HCT116 (cell line): ENCODE measurements around the gene UACA. TPM values are rescaled to one million over a fixed set of nuclear protein-coding genes. Genes with fewer than 3 reads are reported as not detected.
A peak's percentile ranks its signal among the peaks of the same experiment; 100 is the strongest.

Experiments
- ATAC-seq: fragments of 200-7000 bp; cut with Tn5 transposase; 2 replicates; pipeline ENCODE4 v1.9.1; 2020; ENCODE audit warnings: mild to moderate bottlenecking, moderate library complexity
- BruUV-seq: library from RNA; stranded (reverse); fragments of 400-500 nt; replicated peaks from 2 replicates; lab custom pipeline; 2021; lab: Mats Ljungman, UMichigan
- CTCF ChIA-PET: fragments of 300-600 bp; sonication (Branson Sonifier 250); formaldehyde crosslinking; loops from one replicate; lab custom pipeline; 2021; ENCODE audit warnings: antibody characterized with exemption; lab: Charles Lee
- POLR2A ChIA-PET: fragments of 300-600, 350-600 bp; sonication (Branson Sonifier 250); formaldehyde crosslinking; loops from one replicate; lab custom pipeline; 2021; ENCODE audit warnings: antibody characterized with exemption; lab: Charles Lee
- RAD21 ChIA-PET, 2 experiments: fragments of 300-600 bp; sonication (Branson Sonifier 250); formaldehyde crosslinking; loops; one replicate each; lab custom pipeline; 2023; ENCODE audit warnings: low total read pairs in 2 of 2; ENCODE audit not compliant: uncharacterized antibody in 2 of 2, unreplicated experiment in 2 of 2, low non-redundant PET in 1 of 2; lab: Charles Lee
- DNase-seq: peaks from one replicate; pipeline ENCODE4 v3.0.0-alpha.2; 2010; ENCODE audit warnings: low read depth, low spot score
- H2AFZ ChIP-seq: fragments of 200-600 bp; shearing (Covaris generic), sonication (generic); 2 replicates; pipeline ENCODE4 v1.6.1; 2017; ENCODE audit warnings: low read depth, mixed run types, mixed read lengths, antibody characterized with exemption, low read length; ENCODE audit not compliant: poor library complexity, severe bottlenecking
- H3K27ac ChIP-seq: 2 replicates; pipeline ENCODE4 v1.5.1; 2012; ENCODE audit warnings: low read depth, low read length
- H3K27me3 ChIP-seq: fragments of 200-600 bp; sonication (generic); 2 replicates; pipeline ENCODE4 v1.6.1; 2016; ENCODE audit warnings: mixed run types, low read length, mixed read lengths; ENCODE audit not compliant: insufficient read depth
- H3K36me3 ChIP-seq, 2 experiments: fragments of 200-500 bp in 1 of 2; fragments of 200-600 bp in 1 of 2; sonication (Bioruptor generic) in 1 of 2; sonication (generic) in 1 of 2; 2 replicates each; pipeline versions ENCODE4 v1.5.1 to v1.6.1; 2014 to 2016; ENCODE audit warnings: low read length in 2 of 2, inconsistent platforms in 1 of 2, mixed read lengths in 1 of 2, mixed run types in 1 of 2; ENCODE audit not compliant: insufficient read depth in 2 of 2, control insufficient read depth in 1 of 2
- H3K4me1 ChIP-seq, 2 experiments: fragments of 200-600 bp in 1 of 2; sonication (generic) in 1 of 2; 2 replicates each; pipeline versions ENCODE4 v1.5.1 to v1.6.1; 2012 to 2017; ENCODE audit warnings: low read length in 2 of 2, inconsistent platforms in 1 of 2, mild to moderate bottlenecking in 1 of 2, mixed read lengths in 1 of 2, mixed run types in 1 of 2, moderate library complexity in 1 of 2; ENCODE audit not compliant: insufficient read depth in 2 of 2, control insufficient read depth in 1 of 2
- H3K4me2 ChIP-seq: fragments of 200-600 bp; sonication (generic); 2 replicates; pipeline ENCODE4 v1.6.1; 2017; ENCODE audit warnings: mixed run types, low read length, mixed read lengths
- H3K4me3 ChIP-seq, 2 experiments: fragments of 200-600 bp in 1 of 2; sonication (generic) in 1 of 2; replicated peaks in 1 of 2; 2 replicates each; pipeline ENCODE4 v1.5.1; 2011 to 2016; ENCODE audit warnings: low read length in 2 of 2, control low read depth in 1 of 2, low read depth in 1 of 2, mild to moderate bottlenecking in 1 of 2, mixed read lengths in 1 of 2, mixed run types in 1 of 2
- H3K79me2 ChIP-seq: fragments of 200-600 bp; sonication (generic); 2 replicates; pipeline ENCODE4 v1.6.1; 2017; ENCODE audit warnings: mild to moderate bottlenecking, mixed run types, low read length, moderate library complexity, mixed read lengths; ENCODE audit not compliant: insufficient read depth
- H3K9ac ChIP-seq: fragments of 200-600 bp; sonication (generic); 2 replicates; pipeline ENCODE4 v1.6.1; 2016; ENCODE audit warnings: low read length, mixed read lengths
- H3K9me2 ChIP-seq: fragments of 200-600 bp; sonication (generic), shearing (Covaris generic); 2 replicates; pipeline ENCODE4 v1.6.1; 2017; ENCODE audit warnings: mixed run types, mild to moderate bottlenecking, moderate library complexity; ENCODE audit not compliant: insufficient read depth
- H3K9me3 ChIP-seq, 2 experiments: fragments of 200-500 bp in 1 of 2; fragments of 200-600 bp in 1 of 2; sonication (Bioruptor generic) in 1 of 2; sonication (generic) in 1 of 2; 2 replicates each; pipeline ENCODE4 v1.6.1; 2014 to 2017; ENCODE audit warnings: low read length in 2 of 2, mixed read lengths in 2 of 2, inconsistent platforms in 1 of 2, low read depth in 1 of 2, mild to moderate bottlenecking in 1 of 2, mixed run types in 1 of 2, moderate library complexity in 1 of 2; ENCODE audit not compliant: control insufficient read depth in 1 of 2, insufficient read depth in 1 of 2
- H4K20me1 ChIP-seq: fragments of 200-600 bp; sonication (generic), shearing (Covaris generic); 2 replicates; pipeline ENCODE4 v1.6.1; 2017; ENCODE audit warnings: mixed run types, mild to moderate bottlenecking, moderate library complexity; ENCODE audit not compliant: insufficient read depth
- ATF3 ChIP-seq: IDR thresholded peaks from 2 replicates; pipeline ENCODE4 v1.6.1; 2012
- CBX3 ChIP-seq: IDR thresholded peaks from 2 replicates; pipeline ENCODE4 v1.6.1; 2012; ENCODE audit warnings: low read depth
- CEBPB ChIP-seq: IDR thresholded peaks from 2 replicates; pipeline ENCODE4 v1.6.1; 2012; ENCODE audit warnings: low read depth
- CTCF ChIP-seq, 3 experiments: fragments of 200-600 bp in 1 of 3; sonication (generic) in 1 of 3; IDR thresholded peaks in 2 of 3; conservative IDR thresholded peaks in 1 of 3; 2 replicates each; pipeline ENCODE4 v1.5.1; 2012 to 2017; ENCODE audit warnings: low read depth in 2 of 3, low read length in 2 of 3, antibody characterized with exemption in 1 of 3, borderline replicate concordance in 1 of 3, control low read depth in 1 of 3, mild to moderate bottlenecking in 1 of 3, mixed read lengths in 1 of 3, mixed run types in 1 of 3, moderate library complexity in 1 of 3; ENCODE audit not compliant: insufficient read depth in 1 of 3
- EGR1 ChIP-seq: IDR thresholded peaks from 2 replicates; pipeline ENCODE4 v1.6.1; 2012; ENCODE audit warnings: low read depth
- ELF1 ChIP-seq: IDR thresholded peaks from 2 replicates; pipeline ENCODE4 v1.6.1; 2012; ENCODE audit warnings: low read depth, borderline replicate concordance
- EZH2phosphoT487 ChIP-seq: fragments of 200-600 bp; IDR thresholded peaks from 2 replicates; pipeline ENCODE4 v1.6.1; 2018; ENCODE audit warnings: antibody characterized with exemption, borderline replicate concordance
- FOSL1 ChIP-seq: IDR thresholded peaks from 2 replicates; pipeline ENCODE4 v1.6.1; 2012; ENCODE audit warnings: low read depth
- JUND ChIP-seq: IDR thresholded peaks from 2 replicates; pipeline ENCODE4 v1.6.1; 2012
- MAX ChIP-seq: IDR thresholded peaks from 2 replicates; pipeline ENCODE4 v1.6.1; 2012
- POLR2A ChIP-seq: IDR thresholded peaks from 2 replicates; pipeline ENCODE4 v1.7.0; 2011; ENCODE audit warnings: borderline replicate concordance; ENCODE audit not compliant: insufficient read depth, insufficient read length; ENCODE audit errors: extremely low read depth
- POLR2AphosphoS5 ChIP-seq: IDR thresholded peaks from 2 replicates; pipeline ENCODE4 v1.6.1; 2011; ENCODE audit warnings: mild to moderate bottlenecking, low read depth, low read length, moderate library complexity
- RAD21 ChIP-seq: IDR thresholded peaks from 2 replicates; pipeline ENCODE4 v1.6.1; 2012; ENCODE audit warnings: low read depth, mild to moderate bottlenecking
- SIN3A ChIP-seq: IDR thresholded peaks from 2 replicates; pipeline ENCODE4 v1.6.1; 2012; ENCODE audit warnings: low read depth
- SP1 ChIP-seq: IDR thresholded peaks from 2 replicates; pipeline ENCODE4 v1.6.1; 2012; ENCODE audit warnings: low read depth
- TCF7L2 ChIP-seq: IDR thresholded peaks from 2 replicates; pipeline ENCODE4 v1.7.0; 2011; ENCODE audit warnings: borderline replicate concordance, inconsistent platforms; ENCODE audit not compliant: insufficient read depth, insufficient read length; ENCODE audit errors: extremely low read depth
- YY1 ChIP-seq: IDR thresholded peaks from 2 replicates; pipeline ENCODE4 v1.6.1; 2011; ENCODE audit warnings: low read length, low read depth, moderate library complexity, mild to moderate bottlenecking; ENCODE audit not compliant: insufficient replicate concordance; ENCODE audit errors: extremely low read depth
- ZBTB33 ChIP-seq: IDR thresholded peaks from 2 replicates; pipeline ENCODE4 v1.6.1; 2011; ENCODE audit warnings: mild to moderate bottlenecking, low read length, moderate library complexity; ENCODE audit not compliant: insufficient replicate concordance; ENCODE audit errors: extremely low read depth
- ZNF274 ChIP-seq: fragments of 200-500 bp; sonication (Bioruptor generic); IDR thresholded peaks from 2 replicates; pipeline ENCODE4 v1.6.1; 2014; ENCODE audit warnings: mild to moderate bottlenecking, low read depth, low read length, inconsistent platforms
- intact Hi-C: fragments of 100-400 bp; cut with micrococcal nuclease; formaldehyde crosslinking; loops from 2 replicates; pipeline ENCODE4 v1.10.0; 2022
- total RNA-seq: library from RNA; stranded (reverse); gene quantifications from one replicate; pipeline ENCODE4 v1.2.1, GENCODE V29; 2021; ENCODE audit not compliant: unreplicated experiment

Gene UACA
- total RNA-seq, 1 experiment from 2014 or later, result 47.4 TPM

- TF ChIP-seq CEBPB (no peak), ZBTB33 (no peak), EGR1 (no peak), FOSL1 (no peak), MAX (no peak), ATF3 (no peak), JUND (no peak), YY1 (no peak), POLR2A (no peak), CTCF (IDR thresholded peaks at IDR 0.05 in 2 of 3, conservative IDR thresholded peaks at IDR 0.05 in 1 of 3; ENCODE audit: borderline replicate concordance in 1 of 3, insufficient read depth in 1 of 3, low read depth in 2 of 3, low read length in 2 of 3) (no peak), SP1 (no peak; the same call in 1 of the 2 replicates), ZNF274 (no peak), SIN3A (no peak), RAD21 (no peak), POLR2AphosphoS5 (no peak), ELF1 (no peak), TCF7L2 (no peak), EZH2phosphoT487 (no peak), CBX3 (no peak)
- no peaks in the 10 kb centered on the region for H3K27me3 ChIP-seq
- peak overlapping the region; percentile 95 for H2AFZ ChIP-seq
- H4K20me1 ChIP-seq, result no peaks in the 10 kb centered on the region
- H3K4me1 ChIP-seq, result peaks cover 12 to 53% of the 10 kb centered on the region in 2 experiments
- H3K9me2 ChIP-seq, result no peaks in the 10 kb centered on the region
- DNase-seq (no peak), ATAC-seq (peak; percentile 3; the same call in 1 of the 2 replicates)
- peak overlapping the region; percentile 61 for H3K4me2 ChIP-seq
- H3K27ac ChIP-seq, result no peak overlapping the region; the same call in 1 of the 2 replicates
- ChIA-PET POLR2A (no interaction called here), RAD21 (interaction anchor here in 1 of 2 experiments (0.7 kb wide), 1 partner anchor 8 kb away, joined by 3 read pairs; no protein-coding TSS in a partner anchor), CTCF (interaction anchor here (0.9 to 1.2 kb wide), 4 partner anchors 9 to 60 kb away, joined by 3 to 4 read pairs (median 3); no protein-coding TSS in a partner anchor)
- BruUV-seq, result no TSS peak
- H3K4me3 ChIP-seq, result peak overlapping the region in 1 of 2 experiments; percentile 32; a peak in 1 of 4 replicates
- no peak overlapping the region for H3K9ac ChIP-seq
- no peaks in the 10 kb centered on the region for H3K79me2 ChIP-seq
- intact Hi-C loops, result no loop called here
- H3K9me3 ChIP-seq, result no peaks in the 10 kb centered on the region
- no peaks in the 10 kb centered on the region for H3K36me3 ChIP-seq
Observed at GRCh38 chr15:70783041-70783440, 19.7 kb upstream of the UACA start.
